ENCODE data around the gene ARHGAP26.

Gene ARHGAP26

GRCh38 chr5:142871363-142872193, 101.4 kb downstream of the ARHGAP26 start:
- no peak for TF ChIP-seq CTCF (IDR thresholded peaks at IDR 0.05; ENCODE audit: extremely low read depth, insufficient read depth, missing control alignments)
- in situ Hi-C loops (cut with MboI; ENCODE audit: low pct_unique_long_range_greater_than_20kb, low sequenced_read_pairs, unreplicated experiment) = loop anchor here (25.0 kb wide), 1 partner anchor 134 kb away; no protein-coding TSS in a partner anchor

GRCh38 chr5:142872217-142872616, 102.0 kb downstream of the ARHGAP26 start:
- TF ChIP-seq CTCF (IDR thresholded peaks at IDR 0.05; ENCODE audit: extremely low read depth, insufficient read depth, missing control alignments) = no peak
- in situ Hi-C loops (cut with MboI; ENCODE audit: low pct_unique_long_range_greater_than_20kb, low sequenced_read_pairs, unreplicated experiment) = loop anchor here (25.0 kb wide), 1 partner anchor 135 kb away; no protein-coding TSS in a partner anchor
- DNase-seq (ENCODE audit: low spot score) = no peak

More at GRCh38 chr5:142871363-142872193, 101.4 kb downstream of the ARHGAP26 start:
- DNase-seq (ENCODE audit: low spot score) = no peak

DNA sequence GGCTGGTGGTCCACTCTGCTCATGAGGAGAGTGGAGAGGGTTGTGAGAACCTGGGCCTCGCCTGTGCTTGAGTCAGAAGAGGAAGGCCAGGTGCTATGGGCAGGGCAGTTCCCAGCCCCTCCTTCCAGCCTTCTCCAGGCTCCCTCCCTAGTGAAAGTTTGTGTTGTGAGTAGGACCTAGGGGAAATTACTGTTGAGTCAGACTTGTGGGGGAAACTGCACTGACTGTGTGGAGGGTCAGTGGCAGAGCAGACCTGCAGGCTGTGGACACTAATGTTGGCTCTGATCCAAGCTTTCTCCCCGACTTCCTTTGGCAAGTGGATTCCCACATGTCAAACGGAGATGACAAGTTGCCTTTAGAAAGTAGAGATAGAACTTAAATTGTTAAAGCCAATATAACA, 102.6 kb downstream of the ARHGAP26 start:
- no peak for TF ChIP-seq CTCF (IDR thresholded peaks at IDR 0.05; ENCODE audit: extremely low read depth, insufficient read depth, missing control alignments)
- DNase-seq (ENCODE audit: low spot score) = no peak
- in situ Hi-C loops (cut with MboI; ENCODE audit: low pct_unique_long_range_greater_than_20kb, low sequenced_read_pairs, unreplicated experiment) = loop anchor here (25.0 kb wide), 1 partner anchor 135 kb away; no protein-coding TSS in a partner anchor

DNA sequence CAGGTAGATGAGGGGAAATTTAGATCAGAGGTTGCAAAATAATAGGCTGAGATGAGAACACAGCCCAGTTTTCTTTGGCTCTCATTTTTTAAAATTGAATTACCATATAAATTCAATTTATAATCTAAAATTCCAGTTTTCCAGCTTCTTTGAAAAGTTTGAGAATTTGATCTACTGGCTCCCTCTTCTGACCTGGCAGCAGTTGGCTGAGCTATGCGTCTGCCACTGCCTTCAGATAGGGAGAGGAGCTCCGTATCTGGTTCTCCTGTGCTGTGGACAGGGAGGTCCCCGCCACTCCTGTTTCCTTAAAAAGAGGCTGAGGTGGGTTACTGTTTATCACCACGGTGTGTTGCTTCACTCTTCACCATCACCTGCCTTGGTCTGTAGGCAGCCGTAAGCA, 103.7 kb downstream of the ARHGAP26 start:
- no peak for TF ChIP-seq CTCF (IDR thresholded peaks at IDR 0.05; ENCODE audit: extremely low read depth, insufficient read depth, missing control alignments)
- in situ Hi-C loops (cut with MboI; ENCODE audit: low pct_unique_long_range_greater_than_20kb, low sequenced_read_pairs, unreplicated experiment) = loop anchor here (25.0 kb wide), 1 partner anchor 137 kb away; no protein-coding TSS in a partner anchor

DNA sequence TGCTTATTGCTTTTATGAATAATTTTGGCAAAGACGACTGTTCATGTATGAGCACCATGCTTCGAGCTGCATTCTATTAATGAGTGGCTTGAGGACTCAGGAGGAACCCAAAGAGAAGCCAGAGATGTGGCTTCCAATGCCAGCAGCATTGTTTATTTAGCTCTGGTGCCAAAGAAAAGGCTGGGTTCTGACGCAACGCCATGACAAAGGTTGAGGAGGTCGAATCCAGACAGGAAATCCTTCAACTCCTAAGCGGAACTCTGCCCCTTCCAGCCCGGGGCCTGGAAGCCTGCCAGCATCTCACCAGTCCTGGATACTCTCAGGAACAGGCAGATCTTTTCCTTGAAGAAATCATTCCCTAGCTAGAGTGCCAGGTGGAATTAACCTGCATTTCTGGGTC, 104.4 kb downstream of the ARHGAP26 start:
- in situ Hi-C loops (cut with MboI; ENCODE audit: low pct_unique_long_range_greater_than_20kb, low sequenced_read_pairs, unreplicated experiment) = loop anchor here (25.0 kb wide), 1 partner anchor 137 kb away; no protein-coding TSS in a partner anchor
- TF ChIP-seq CTCF (IDR thresholded peaks at IDR 0.05; ENCODE audit: extremely low read depth, insufficient read depth, missing control alignments) = no peak
- no peak for DNase-seq (ENCODE audit: low spot score)

More for the DNA sequence above, 103.7 kb downstream of the ARHGAP26 start:
- no peak for DNase-seq (ENCODE audit: low spot score)

DNA sequence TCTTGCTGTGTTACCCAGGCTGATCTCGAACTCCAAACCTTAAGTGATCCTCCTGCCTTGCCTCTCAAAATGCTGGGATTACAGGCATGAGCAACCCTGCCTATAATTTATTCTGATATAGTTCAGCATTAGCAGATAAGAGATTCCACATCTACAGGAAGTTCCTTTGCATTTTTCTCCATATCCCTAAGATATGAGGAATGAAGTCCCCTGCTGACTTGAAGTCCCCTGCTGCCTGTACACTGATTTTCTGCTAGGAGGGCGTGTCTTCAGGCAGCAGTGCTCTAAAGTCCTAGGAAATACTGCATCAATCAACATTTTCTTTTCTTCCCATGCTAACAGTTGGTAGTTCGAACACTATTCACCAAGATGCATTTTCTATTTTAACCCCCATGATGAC, 105.8 kb downstream of the ARHGAP26 start:
- no peak for TF ChIP-seq CTCF (IDR thresholded peaks at IDR 0.05; ENCODE audit: extremely low read depth, insufficient read depth, missing control alignments)
- in situ Hi-C loops (cut with MboI; ENCODE audit: low pct_unique_long_range_greater_than_20kb, low sequenced_read_pairs, unreplicated experiment) = no loop called here
- no peak for DNase-seq (ENCODE audit: low spot score)
